CD4-positive, alpha-beta T cell treated with Interleukin-15 for 1 hour (primary cell): ENCODE data around the gene PRDM13.
"Not testable (repeated sequence)": the region's sequence is repeated elsewhere in the genome, so short reads cannot be mapped to it uniquely, and the experiment has no call there.

Source experiments
- DNase-seq: peaks from one replicate; pipeline ENCODE4 v3.0.0-alpha.2; 2020

Gene PRDM13

GRCh38 chr6:99604166-99605073 lies 2.2 kb upstream of the PRDM13 start:
- DNase-seq = no peak

GRCh38 chr6:99605074-99605734 lies 1.4 kb upstream of the PRDM13 start:
- DNase-seq = no peak

- DNase-seq = no peak
Observed at GRCh38 chr6:99605911-99606655, 550 bp upstream of the PRDM13 start.

GRCh38 chr6:99607416-99608036 lies 893 bp downstream of the PRDM13 start:
- DNase-seq = no peak

- DNase-seq = no peak
Observed at GRCh38 chr6:99608059-99608885, 1.6 kb downstream of the PRDM13 start.

- no peak for DNase-seq
Observed at GRCh38 chr6:99608886-99609482, 2.4 kb downstream of the PRDM13 start.

GRCh38 chr6:99609905-99610489 lies 3.4 kb downstream of the PRDM13 start:
- DNase-seq = no peak

- no peak for DNase-seq
Observed at GRCh38 chr6:99611148-99611547, 4.5 kb downstream of the PRDM13 start.

GRCh38 chr6:99612551-99613408 lies 6.1 kb downstream of the PRDM13 start:
- no peak for DNase-seq

- no peak for DNase-seq
Observed at GRCh38 chr6:99613409-99613704, 6.7 kb downstream of the PRDM13 start.

GRCh38 chr6:99613705-99614429 lies 7.2 kb downstream of the PRDM13 start:
- DNase-seq = no peak

GRCh38 chr6:99614430-99615186 lies 8.0 kb downstream of the PRDM13 start:
- DNase-seq = no peak

GRCh38 chr6:99617131-99617530 lies 10.5 kb downstream of the PRDM13 start:
- DNase-seq = no peak

- DNase-seq = no peak
Observed at GRCh38 chr6:99618649-99619408, 12.2 kb downstream of the PRDM13 start.

GRCh38 chr6:99619409-99619762 lies 12.8 kb downstream of the PRDM13 start:
- DNase-seq = no peak

- not testable (repeated sequence) for DNase-seq
Observed at GRCh38 chr6:99622044-99622443, 15.4 kb downstream of the PRDM13 start.

GRCh38 chr6:99629293-99629692 lies 22.7 kb downstream of the PRDM13 start:
- no peak for DNase-seq

- no peak for DNase-seq
Observed at GRCh38 chr6:99637629-99638028, 31.0 kb downstream of the PRDM13 start.
